H1 (cell line): ENCODE results near the gene ELFN2. TPM values are rescaled to one million over a fixed set of nuclear protein-coding genes. Genes with fewer than 3 reads are reported as not detected.

Experiments
- ATF2 ChIP-seq: IDR thresholded peaks from 2 replicates; pipeline ENCODE4 v1.6.1; 2012; ENCODE audit warnings: low read length, inconsistent platforms
- CHD7 ChIP-seq: fragments of 300-600 bp; sonication (generic); IDR thresholded peaks from 2 replicates; pipeline ENCODE4 v1.7.1; 2012; ENCODE audit warnings: low read length, moderate library complexity, mild to moderate bottlenecking, inconsistent platforms; ENCODE audit not compliant: insufficient replicate concordance
- JUND ChIP-seq: IDR thresholded peaks from 2 replicates; pipeline ENCODE4 v1.6.1; 2011; ENCODE audit warnings: mild to moderate bottlenecking, improper control_type of control experiment, low read length
- TAF7 ChIP-seq: optimal IDR thresholded peaks from 2 replicates; pipeline ENCODE3; 2011; ENCODE audit warnings: low read depth, mild to moderate bottlenecking, inconsistent platforms, low read length, moderate library complexity, borderline replicate concordance
- TCF12 ChIP-seq: IDR thresholded peaks from 2 replicates; pipeline ENCODE4 v1.6.1; 2011; ENCODE audit warnings: low read depth, mild to moderate bottlenecking, low read length
- ZNF274 ChIP-seq: IDR thresholded peaks from 2 replicates; pipeline ENCODE4 v1.7.0; 2012; ENCODE audit warnings: low read length, borderline replicate concordance; ENCODE audit errors: extremely low read depth
- polyA plus RNA-seq, 7 experiments: library from polyadenylated mRNA; depleted of rRNA in 3 of 7; stranded (reverse) in 5 of 7; unstranded in 2 of 7; fragments of >200 nt in 5 of 7; fragments of 200-250 nt in 2 of 7; gene quantifications; 1 replicate in 5 of 7; 2 replicates in 1 of 7; 4 replicates in 1 of 7; pipeline versions ENCODE4 v1.2.1 to v1.2.3, GENCODE V29; 2011 to 2013; ENCODE audit warnings: missing spikeins in 2 of 7, mixed read lengths in 2 of 7
- total RNA-seq: library from RNA; stranded (reverse); fragmentation: NEBNext Ultra II Directional; extraction: Animal tissue kit (Norgen Biotek cat#: 25700); gene quantifications from 2 replicates; pipeline ENCODE4 v1.2.1, GENCODE V29; 2021
- TF ChIP-seq, protein P1 (sequence below): IDR thresholded peaks from 2 replicates; pipeline ENCODE4 v1.6.1; 2012; ENCODE audit warnings: inconsistent platforms

ELFN2 gene
- total and polyA plus RNA-seq, 2 of the 8 experiments (the other 6 are each of a cell fraction or from before 2014, with no cell fraction given) = 0.63 to 0.88 TPM

GRCh38 chr22:37431801-37432707 lies 4.8 kb upstream of the ELFN2 start (continued):
- no peak for TF ChIP-seq CHD7
- TF ChIP-seq TCF12 = no peak
- no peak for TF ChIP-seq JUND
- TF ChIP-seq, protein P1, sequence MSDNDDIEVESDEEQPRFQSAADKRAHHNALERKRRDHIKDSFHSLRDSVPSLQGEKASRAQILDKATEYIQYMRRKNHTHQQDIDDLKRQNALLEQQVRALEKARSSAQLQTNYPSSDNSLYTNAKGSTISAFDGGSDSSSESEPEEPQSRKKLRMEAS = no peak
- no peak for TF ChIP-seq ZNF274
- TF ChIP-seq TAF7 = no peak
- no peak for TF ChIP-seq ATF2
